HG02943 (cell line): ENCODE measurements around the gene RALGAPA1.
"Not testable (repeated sequence)": the region's sequence is repeated elsewhere in the genome, so short reads cannot be mapped to it uniquely, and the experiment has no call there.

Experiments used
- ATAC-seq: cut with Tn5 transposase; IDR thresholded peaks from one replicate; pipeline ENCODE4 v1.9.1; 2021; ENCODE audit warnings: mild to moderate bottlenecking, low read depth, moderate library complexity; ENCODE audit not compliant: unreplicated experiment

The RALGAPA1 gene

GRCh38 chr14:35822501-35822900 is 13.4 kb upstream of the RALGAPA1 start:
- ATAC-seq: no peak

GRCh38 chr14:35821564-35822411 is 12.7 kb upstream of the RALGAPA1 start:
- no peak for ATAC-seq

- ATAC-seq: no peak
Observed at GRCh38 chr14:35819591-35820540, 10.8 kb upstream of the RALGAPA1 start.

GRCh38 chr14:35818346-35819115 is 9.4 kb upstream of the RALGAPA1 start:
- ATAC-seq: no peak

GRCh38 chr14:35814371-35815005 is 5.4 kb upstream of the RALGAPA1 start:
- peak; percentile 72 for ATAC-seq

GRCh38 chr14:35810963-35811362 is 1.9 kb upstream of the RALGAPA1 start:
- ATAC-seq: no peak

- ATAC-seq: no peak
Observed at GRCh38 chr14:35809597-35809996, 502 bp upstream of the RALGAPA1 start.

GRCh38 chr14:35808076-35808637 is 938 bp downstream of the RALGAPA1 start:
- ATAC-seq: no peak

- no peak for ATAC-seq
Observed at GRCh38 chr14:35807131-35807961, 1.7 kb downstream of the RALGAPA1 start.

GRCh38 chr14:35806006-35806907 is 2.8 kb downstream of the RALGAPA1 start:
- no peak for ATAC-seq

- no peak for ATAC-seq
Observed at GRCh38 chr14:35797796-35798195, 11.3 kb downstream of the RALGAPA1 start.

- ATAC-seq: no peak
Observed at GRCh38 chr14:35789651-35790050, 19.4 kb downstream of the RALGAPA1 start.

GRCh38 chr14:35786856-35787255 is 22.2 kb downstream of the RALGAPA1 start:
- no peak for ATAC-seq

- no peak for ATAC-seq
Observed at GRCh38 chr14:35783699-35784098, 25.4 kb downstream of the RALGAPA1 start.

- ATAC-seq: no peak
Observed at GRCh38 chr14:35779368-35779767, 29.7 kb downstream of the RALGAPA1 start.

GRCh38 chr14:35777550-35777949 is 31.5 kb downstream of the RALGAPA1 start:
- not testable (repeated sequence) for ATAC-seq

- no peak for ATAC-seq
Observed at GRCh38 chr14:35776823-35777222, 32.3 kb downstream of the RALGAPA1 start.

- ATAC-seq: not testable (repeated sequence)
Observed at GRCh38 chr14:35776085-35776484, 33.0 kb downstream of the RALGAPA1 start.
